HL-60 (cell line): ENCODE data around the gene FOSB.

Source experiments
- DNase-seq, 2 experiments: peaks; one replicate each; pipeline ENCODE4 v3.0.0-alpha.2; 2010 to 2020; ENCODE audit warnings: low read depth in 1 of 2, low spot score in 1 of 2
- H3K27ac ChIP-seq: fragments of 250-450 bp; sonication (Bioruptor Pico); replicated peaks from 2 replicates; pipeline ENCODE4 v1.5.1; 2020; ENCODE audit warnings: mild to moderate bottlenecking, moderate library complexity
- H3K27me3 ChIP-seq: fragments of 250-450 bp; sonication (Bioruptor Pico); 2 replicates; pipeline ENCODE4 v1.5.1; 2021; ENCODE audit warnings: mild to moderate bottlenecking, moderate library complexity; ENCODE audit not compliant: insufficient read depth, poor library complexity, severe bottlenecking
- H3K4me3 ChIP-seq: replicated peaks from 2 replicates; pipeline ENCODE4 v1.5.1; 2011; ENCODE audit warnings: mild to moderate bottlenecking, control low read depth, low read length; ENCODE audit not compliant: insufficient read depth
- CTCF ChIP-seq: IDR thresholded peaks from one replicate; pipeline ENCODE4 v1.5.1; 2011; ENCODE audit warnings: low read length, control low read depth, inconsistent platforms; ENCODE audit not compliant: insufficient read depth
- GABPA ChIP-seq: IDR thresholded peaks from 2 replicates; pipeline ENCODE4 v1.6.1; 2012; ENCODE audit warnings: low read depth
- POLR2AphosphoS5 ChIP-seq: IDR thresholded peaks from 2 replicates; pipeline ENCODE4 v1.6.1; 2012; ENCODE audit warnings: low read depth
- REST ChIP-seq: IDR thresholded peaks from 2 replicates; pipeline ENCODE4 v1.6.1; 2012; ENCODE audit warnings: low read depth; ENCODE audit not compliant: insufficient replicate concordance
- SPI1 ChIP-seq: IDR thresholded peaks from 2 replicates; pipeline ENCODE4 v1.6.1; 2012; ENCODE audit warnings: low read depth, mild to moderate bottlenecking, borderline replicate concordance

Gene FOSB

GRCh38 chr19:45472563-45473366 is 5.0 kb downstream of the FOSB start:
- Histone ChIP-seq H3K4me3 (no peak overlapping the region), H3K27me3 (no peaks in the 10 kb centered on the region), H3K27ac (no peak overlapping the region)
- no peak for TF ChIP-seq SPI1
- TF ChIP-seq POLR2AphosphoS5 = peak; percentile 39; the same call in 1 of the 2 replicates
- DNase-seq = no peak

- TF ChIP-seq GABPA = no peak
- no peak for TF ChIP-seq POLR2AphosphoS5
- TF ChIP-seq CTCF = no peak
- no peak for TF ChIP-seq REST
- no peak for TF ChIP-seq SPI1
- no peak overlapping the region for H3K27ac ChIP-seq
- no peak for DNase-seq
Measured at GRCh38 chr19:45473367-45473681, 5.5 kb downstream of the FOSB start.

GRCh38 chr19:45473682-45474605 is 6.1 kb downstream of the FOSB start:
- H3K27ac ChIP-seq = no peak overlapping the region
- TF ChIP-seq SPI1 = no peak
- TF ChIP-seq CTCF = no peak
- no peak for TF ChIP-seq GABPA
- no peak for TF ChIP-seq REST
- peak; percentile 55; the same call in 1 of the 2 replicates for TF ChIP-seq POLR2AphosphoS5
- no peaks in the 10 kb centered on the region for H3K27me3 ChIP-seq
- no peak overlapping the region for H3K4me3 ChIP-seq
- no peak for DNase-seq

More at GRCh38 chr19:45473367-45473681, 5.5 kb downstream of the FOSB start:
- Histone ChIP-seq H3K4me3 (no peak overlapping the region), H3K27me3 (no peaks in the 10 kb centered on the region)
